AG20443 (cell line): ENCODE measurements around the gene KCNAB3.

Source experiments
- DNase-seq: peaks from one replicate; pipeline ENCODE4 v3.0.0; 2012; ENCODE audit warnings: low spot score, mixed read lengths

KCNAB3 gene

DNA sequence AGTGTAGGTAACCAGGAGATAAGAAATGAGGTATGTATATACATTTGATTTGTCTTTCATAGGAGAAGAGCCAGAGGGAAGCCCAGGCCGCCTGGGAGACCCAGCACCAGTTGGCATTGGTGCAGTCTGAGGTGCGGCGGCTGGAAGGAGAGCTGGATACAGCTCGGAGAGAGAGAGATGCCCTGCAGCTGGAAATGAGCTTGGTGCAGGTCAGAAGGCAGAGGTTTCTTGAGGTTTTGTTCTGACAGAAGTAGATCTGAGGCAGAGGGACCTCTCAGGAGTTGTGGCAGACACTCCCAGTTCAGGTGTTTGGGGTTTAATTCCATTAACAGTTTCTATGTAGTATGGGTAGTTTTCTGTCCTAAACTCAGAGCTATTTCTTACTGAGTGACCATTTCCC, 10.4 kb upstream of the KCNAB3 start:
- DNase-seq: no peak

DNA sequence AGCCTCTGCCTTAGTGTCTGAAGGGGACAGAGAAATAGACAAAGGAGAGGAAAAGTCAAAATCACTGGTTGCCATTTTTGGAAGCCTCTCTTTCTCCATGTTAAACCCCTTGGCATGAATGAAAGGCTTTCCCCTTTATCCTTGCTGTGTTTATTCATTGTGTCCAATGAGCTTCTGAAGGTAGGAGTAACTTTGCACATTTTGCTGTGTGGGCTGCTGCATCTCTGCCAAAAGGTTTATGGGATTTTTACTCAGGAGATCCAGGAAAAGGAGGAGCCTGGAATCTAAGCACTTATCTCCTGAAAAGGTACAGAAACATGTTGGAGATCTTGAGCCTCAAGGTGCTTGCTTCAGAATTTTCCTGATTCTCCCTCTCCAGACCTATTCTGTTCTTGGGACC, 6.2 kb upstream of the KCNAB3 start:
- no peak for DNase-seq

DNA sequence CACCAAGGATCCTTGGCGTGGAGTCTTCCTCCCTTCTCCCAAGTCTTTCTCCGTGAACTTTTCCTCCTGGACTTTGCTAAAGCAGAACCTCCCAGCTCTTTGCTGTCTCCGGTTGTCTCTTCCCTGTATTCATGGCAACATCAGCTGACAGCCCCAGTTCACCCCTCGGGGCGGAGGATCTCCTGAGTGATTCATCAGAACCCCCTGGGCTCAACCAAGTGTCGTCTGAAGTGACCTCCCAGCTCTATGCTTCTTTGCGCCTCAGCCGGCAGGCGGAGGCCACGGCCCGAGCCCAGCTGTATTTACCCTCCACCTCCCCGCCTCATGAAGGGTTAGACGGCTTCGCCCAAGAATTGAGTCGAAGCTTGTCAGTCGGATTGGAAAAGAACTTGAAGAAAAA, 3.3 kb upstream of the KCNAB3 start:
- DNase-seq: peak; percentile 73

DNA sequence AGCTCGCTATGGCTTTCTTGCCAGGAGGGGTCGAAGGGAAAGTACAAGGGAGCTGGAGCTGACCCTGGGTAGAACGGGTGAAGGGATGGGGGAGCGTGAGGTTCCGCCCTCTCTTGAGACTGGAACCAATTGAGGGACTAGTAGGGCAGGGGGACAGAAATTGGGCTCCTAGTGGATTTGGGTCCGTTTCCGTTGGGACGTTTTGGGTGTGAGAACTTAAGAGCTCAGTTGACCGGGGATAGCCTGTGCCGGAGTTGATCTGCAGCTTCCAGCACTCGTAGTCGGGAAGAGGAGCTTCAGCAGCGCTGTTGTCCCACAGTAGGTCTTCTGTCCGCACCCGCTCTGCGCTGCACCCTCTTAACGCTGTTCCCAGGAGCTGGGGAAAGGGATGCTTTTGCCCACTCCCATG, 2.8 kb upstream of the KCNAB3 start:
- peak; percentile 38 for DNase-seq

DNA sequence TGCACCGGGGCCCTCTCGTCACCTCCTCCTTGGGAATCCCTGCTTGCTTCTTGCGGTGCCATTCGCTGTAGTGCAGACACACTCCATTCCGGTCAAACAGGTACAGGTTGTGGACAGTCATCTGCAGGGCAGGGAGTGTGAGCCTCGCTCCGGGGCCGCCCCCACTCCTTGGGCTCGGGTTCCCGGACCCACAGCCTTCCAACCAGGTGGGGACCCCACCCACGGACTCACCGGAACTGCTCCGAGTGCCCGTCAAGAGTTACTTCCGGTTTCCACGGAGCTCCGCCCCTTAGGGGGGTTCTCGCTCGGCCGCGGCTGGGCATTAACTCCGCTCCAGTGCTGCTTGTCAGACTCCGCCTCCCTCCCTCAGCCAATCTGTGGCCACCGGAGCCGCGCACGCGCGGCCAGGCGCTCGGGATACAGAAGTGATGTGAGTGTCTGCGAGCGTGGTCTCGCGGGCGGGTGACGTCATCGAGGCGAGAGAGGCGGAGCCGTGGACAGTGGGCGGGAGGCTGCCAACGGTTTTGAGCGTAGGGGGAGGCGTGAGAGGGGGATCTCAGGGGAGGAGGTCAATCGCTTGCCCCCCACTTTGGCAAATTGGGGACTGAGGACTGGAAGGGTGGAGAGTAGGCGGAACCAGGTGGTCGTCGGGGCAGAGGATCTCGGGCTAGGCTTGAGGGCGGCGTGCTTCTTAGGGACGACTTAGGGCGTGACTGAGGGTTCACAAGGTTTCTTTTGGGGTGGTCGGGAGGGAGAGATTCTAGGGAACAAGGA, 2.2 kb upstream of the KCNAB3 start, which contains the start of the genes CNTROB and TRAPPC1:
Gene CNTROB (plus strand): TSS at position 498 of the 774 bp plus-strand sequence. CDS start 874 bp downstream, outside the sequence.
Gene TRAPPC1 (minus strand): TSS at position 238 of the 774 bp plus-strand sequence. CDS start 117 bp downstream, at position 121.
- peak; percentile 100 for DNase-seq

DNA sequence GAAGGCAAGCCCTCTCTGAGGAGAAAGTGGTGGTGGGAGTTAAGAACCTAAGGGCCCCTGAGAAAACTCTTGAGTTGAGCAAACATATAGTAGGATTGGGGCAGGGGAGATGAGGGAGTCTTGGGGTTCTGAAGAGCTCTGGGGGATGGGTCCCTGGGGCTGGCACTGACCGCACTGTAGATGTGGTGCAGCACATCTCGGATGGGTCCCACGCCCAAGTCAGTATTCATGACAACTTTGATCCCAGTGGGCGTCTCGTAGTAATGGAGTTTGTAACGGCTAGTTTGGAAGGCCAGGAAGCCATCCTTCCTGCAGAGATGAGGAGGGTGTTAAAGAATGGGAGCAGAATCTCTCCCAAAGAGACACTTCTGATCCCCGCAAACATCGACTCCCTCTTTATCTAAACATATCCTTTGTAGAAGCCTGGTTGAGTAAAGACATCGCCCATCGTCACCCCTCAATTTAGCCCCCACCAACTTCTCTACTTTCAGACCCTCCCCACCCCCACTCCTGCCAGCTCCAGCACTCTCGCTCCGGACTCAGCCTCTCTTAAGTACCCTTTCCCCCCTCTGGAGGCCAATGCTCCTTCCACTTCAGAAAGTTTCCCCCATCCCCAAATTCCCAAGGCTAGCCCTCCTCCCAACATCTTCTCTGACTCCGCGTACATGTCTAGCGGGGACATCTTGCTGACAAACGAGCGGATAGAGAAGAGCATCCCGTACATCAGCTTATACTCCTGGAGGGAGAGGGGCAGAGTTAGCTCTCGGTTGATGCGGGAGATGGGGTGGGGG, 1.4 kb upstream of the KCNAB3 start:
- no peak for DNase-seq

DNA sequence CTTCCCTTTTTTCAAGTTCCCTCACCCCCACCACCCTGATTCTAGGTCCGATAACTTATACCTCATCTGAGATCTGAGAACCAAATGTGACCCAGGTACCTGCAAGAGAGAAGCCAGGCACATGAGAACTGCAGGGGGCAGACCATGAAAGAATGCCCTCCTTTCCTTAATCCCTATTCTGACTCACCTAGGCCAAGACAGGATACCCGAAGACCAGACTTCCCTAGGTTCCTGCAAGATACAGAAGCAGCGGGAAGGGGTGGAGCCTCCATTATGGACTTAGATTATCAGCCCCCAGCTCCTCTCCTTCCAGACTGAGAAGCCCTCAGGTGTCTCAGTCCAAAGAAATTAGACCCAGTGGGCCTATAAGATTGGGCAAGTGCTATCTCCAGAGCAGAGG, 2.1 kb downstream of the KCNAB3 start:
- no peak for DNase-seq

DNA sequence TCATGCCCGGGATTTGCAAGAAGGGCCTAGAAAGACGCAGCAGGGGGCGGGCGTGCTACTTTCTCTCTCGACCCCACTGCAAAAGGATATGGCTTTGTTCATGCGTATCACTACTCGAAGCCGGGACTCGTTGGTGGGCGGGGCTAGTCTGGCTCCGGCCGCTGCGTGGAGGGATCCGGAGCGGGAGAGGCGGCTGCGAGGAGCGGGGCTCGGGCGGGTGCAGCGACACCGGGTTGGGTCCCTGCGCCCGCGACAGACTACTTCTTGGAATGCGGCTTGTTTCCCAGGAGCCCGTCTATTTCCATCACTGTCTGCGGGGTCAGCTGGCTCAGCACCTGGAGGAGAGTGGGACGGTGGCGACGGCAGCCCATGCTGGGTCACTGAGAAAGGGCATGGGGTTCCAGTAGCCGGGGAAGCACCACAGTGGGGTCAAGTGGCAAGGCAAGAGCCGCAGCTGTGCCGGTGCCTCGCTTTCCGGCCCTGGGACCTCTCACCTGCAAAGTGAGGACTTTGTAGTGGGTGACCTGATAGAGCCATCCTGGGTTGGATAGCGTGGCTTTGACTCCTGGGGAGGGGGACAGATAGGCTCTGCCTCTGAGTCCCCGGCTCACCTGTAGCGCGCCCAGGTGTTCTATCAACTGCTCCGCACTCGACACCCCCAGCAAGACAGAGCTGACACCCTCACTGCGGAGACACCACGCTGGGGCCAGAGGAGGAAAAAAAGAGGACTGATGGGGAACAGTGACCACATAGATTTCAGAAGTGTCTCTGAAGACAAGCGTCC, 6.6 kb downstream of the KCNAB3 start:
- peak; percentile 87 for DNase-seq

DNA sequence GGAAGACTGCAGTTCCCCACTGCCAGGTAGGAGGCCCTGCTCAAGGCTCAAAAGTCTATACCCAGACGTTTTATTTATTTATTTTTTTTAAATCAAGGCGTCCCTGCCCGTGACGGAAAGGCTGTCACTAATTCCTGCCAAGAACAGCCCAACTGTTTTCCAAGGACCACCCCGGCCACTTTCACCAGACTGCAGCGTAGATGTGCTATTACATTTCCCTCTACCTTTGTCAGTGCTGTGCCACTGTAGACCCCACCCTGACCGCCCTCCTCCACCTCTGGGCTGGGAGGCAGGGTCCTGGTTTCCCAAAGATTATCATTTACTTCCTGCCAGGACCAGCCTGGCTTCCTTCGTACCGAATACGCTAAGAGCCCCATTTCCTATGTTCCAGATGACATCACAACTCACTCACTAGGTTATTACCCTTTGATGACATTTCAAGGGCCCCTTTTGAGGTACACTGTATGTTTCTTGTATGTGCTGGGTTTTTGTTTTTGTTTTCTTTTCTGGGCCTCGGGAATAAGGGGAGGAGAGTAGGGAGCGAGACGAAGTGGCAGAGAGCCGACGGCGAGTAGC, 7.3 kb downstream of the KCNAB3 start:
- DNase-seq: no peak

DNA sequence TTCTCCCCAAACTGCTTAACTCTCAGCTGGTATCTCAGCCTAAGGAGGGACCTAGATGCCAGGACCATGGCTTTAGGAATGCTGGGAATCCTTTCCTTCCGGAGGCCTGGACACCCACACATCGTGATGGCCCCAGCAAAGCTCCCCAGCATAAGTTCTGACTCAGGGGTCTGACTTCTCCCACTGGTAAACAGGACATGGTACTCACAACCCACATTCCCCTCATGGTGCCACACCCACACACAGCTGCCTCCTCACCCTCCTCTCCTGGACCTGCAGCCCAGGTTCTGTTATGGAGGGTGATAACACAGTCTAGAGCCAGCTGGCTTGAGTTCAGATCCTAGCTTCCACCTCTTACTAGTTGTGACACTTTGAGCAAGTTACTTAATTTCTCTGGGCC, 12.8 kb downstream of the KCNAB3 start:
- DNase-seq: no peak

DNA sequence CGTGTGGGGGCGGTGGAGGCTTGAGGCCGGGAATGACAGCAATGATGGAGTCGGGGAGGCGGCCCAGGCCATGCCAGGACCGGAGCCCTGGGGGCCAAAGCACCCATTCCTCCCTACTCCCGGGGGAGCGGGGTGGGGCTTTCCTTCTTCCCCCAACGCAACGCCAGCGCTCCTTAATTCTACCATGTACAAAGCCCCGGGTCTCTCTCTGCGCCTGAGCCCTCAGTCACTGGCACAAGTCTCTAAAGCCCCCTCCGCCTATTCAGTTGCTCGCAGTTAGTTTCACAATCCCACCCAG, 13.3 kb downstream of the KCNAB3 start:
- DNase-seq: no peak

DNA sequence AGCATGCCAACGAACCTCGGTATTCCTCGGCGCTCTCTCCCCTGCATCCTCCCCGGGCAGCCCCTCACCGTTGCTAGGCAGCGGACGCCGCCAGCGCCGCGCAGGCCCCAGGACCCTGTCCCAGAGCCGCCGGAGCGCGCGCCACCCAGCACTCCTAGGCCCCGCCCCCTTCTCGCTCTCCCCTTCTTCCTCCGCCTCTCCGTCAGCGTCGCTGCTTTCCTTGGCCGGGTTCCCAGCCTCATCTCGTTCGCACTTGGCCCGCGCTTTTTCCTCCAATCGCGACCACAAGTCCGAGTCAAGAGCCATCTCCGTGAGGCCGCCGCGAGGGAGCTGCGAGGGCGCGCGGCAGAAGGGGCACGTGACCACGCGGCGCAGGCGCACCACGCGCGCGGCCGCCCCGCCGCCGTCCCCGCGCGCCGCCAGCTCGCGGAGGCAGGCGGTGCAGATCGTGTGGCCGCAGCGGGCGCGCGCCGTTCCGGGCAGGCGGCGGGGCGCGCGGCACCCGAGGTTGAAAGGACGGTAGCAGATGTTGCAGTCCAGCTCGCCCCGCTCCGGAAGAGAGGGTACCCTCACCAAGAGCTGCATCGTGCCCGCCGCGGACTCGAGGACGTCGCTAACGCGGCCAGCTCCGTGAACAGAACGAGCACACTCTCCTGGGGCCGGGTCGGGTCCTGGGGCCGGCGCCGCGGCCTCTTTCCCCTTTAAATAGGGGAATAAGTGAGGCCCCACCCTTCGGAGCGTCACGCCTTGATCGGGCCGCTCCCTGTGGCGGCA, 13.9 kb downstream of the KCNAB3 start, which contains the start of gene RNF227:
Gene RNF227 (minus strand): TSS at position 679 of the 774 bp plus-strand sequence. CDS start 94 bp downstream, at position 585.
- peak; percentile 93 for DNase-seq

DNA sequence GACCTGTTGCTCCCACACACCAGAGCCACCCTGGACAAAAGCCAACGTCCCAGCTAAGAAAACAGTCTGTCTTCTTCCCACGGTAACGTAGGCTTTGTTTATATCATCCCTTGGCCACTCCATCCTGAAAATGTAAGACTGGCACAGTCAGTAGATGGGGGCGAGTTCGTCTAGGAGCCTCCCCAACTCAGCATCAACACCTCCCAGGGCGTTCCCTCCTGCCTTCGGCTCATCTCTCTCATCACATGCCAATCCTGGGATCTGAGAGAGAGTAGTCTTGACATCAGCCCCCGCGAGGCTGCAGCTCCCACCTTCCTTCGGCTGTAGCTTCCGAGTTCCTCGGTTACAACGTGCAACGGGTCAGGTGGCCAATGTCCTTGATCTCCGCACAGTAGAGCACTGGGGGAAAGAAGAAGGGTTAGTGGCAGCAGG, 14.5 kb downstream of the KCNAB3 start:
- DNase-seq: no peak

DNA sequence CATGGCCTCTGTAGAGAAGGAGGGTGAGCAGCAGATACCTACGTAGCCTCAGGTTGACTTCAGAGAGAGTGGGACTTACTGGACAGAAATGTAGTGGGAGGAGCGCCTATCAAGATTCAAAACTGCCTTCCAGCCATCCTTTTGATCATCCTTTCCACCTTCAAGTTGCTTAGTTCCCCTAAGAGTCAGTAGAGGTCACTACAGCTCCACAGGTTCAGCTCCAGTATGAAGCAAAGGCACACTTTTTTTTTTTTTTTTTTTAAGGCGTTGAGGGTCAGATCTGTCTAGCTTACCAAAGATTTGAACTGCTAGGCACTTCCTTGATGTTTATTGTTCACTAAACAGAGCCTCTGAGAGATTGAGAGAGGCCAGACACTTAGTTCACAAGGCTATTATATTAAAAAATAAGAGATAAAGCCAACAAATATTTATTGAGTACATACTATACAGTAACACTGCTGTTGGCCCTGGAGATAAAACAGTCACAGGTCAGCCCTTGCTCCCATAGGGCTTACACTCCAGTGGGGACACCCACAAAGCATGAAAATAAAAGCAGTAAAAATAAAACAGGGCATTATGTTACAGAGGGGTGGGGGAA, 16.6 kb downstream of the KCNAB3 start:
- DNase-seq: peak; percentile 65

DNA sequence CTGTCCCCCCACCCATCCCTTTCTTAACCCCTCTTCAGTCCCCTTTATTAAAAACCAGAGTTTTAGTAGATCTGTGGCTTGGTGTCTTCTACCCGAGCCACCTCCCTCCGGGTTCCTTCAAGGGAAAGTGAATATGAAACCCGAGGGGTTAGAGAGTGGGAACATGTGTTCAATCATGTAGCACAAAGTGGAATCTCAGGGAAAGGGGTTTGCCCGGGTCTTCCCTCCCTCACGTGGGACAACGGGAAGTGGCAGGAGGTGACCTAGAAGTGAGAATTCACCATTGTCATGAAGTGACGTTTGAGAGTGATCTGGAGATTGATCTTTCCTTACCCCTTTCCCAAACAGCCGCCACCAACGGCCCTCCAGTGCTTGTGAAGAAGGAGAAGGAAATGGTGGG, 18.5 kb downstream of the KCNAB3 start:
- no peak for DNase-seq

DNA sequence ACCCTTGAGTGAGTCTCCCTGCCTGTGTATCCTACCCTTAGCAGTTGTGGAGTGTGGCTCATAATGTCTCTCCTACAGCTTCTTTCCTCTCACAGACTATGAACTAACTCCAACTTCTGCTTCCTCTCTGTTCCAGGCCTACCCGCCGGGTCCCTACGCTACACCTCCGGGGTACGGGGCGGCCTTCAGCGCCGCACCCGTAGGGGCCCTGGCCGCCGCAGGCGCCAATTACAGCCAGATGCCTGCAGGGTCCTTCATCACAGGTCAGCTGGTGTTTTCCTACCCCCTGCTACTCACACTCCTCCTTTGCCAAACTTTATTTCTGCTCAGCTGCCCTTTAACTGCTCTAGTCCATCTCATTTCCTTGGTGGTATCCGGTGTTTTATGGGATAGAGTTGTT, 18.9 kb downstream of the KCNAB3 start:
- no peak for DNase-seq

DNA sequence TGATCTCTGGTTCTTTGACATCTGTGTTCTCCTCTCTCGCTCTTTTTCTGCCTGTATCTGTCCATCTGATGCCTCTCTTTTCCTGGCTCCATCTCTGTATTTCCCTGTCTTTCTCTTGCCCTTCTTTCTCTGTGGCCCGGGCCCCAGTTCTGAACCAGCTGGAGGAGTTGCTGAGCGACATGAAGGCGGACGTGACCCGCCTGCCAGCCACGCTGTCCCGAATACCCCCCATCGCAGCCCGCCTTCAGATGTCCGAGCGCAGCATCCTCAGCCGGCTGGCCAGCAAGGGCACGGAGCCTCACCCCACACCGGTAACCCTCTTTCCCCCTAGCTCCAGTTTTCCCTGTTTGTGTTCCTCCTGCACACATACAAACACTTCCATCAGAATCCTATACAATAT, 19.4 kb downstream of the KCNAB3 start:
- DNase-seq: no peak

DNA sequence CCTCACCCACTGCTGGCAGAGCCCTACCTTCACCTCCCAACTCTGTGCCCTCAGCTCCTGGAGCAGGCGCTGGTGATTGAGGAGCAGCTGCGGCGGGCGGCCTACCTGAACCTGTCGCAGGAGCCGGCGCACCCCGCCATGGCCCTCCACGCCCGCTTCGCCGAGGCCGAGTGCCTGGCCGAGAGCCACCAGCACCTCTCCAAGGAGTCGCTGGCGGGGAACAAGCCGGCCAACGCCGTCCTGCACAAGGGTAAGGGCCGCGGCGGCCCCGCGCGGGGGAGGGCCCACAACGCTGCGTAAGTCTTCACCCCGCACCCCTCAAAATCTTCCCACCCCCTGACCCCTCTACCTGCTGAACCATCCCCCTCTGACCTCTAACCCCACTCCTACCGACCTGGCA, 20.6 kb downstream of the KCNAB3 start:
- DNase-seq: no peak

DNA sequence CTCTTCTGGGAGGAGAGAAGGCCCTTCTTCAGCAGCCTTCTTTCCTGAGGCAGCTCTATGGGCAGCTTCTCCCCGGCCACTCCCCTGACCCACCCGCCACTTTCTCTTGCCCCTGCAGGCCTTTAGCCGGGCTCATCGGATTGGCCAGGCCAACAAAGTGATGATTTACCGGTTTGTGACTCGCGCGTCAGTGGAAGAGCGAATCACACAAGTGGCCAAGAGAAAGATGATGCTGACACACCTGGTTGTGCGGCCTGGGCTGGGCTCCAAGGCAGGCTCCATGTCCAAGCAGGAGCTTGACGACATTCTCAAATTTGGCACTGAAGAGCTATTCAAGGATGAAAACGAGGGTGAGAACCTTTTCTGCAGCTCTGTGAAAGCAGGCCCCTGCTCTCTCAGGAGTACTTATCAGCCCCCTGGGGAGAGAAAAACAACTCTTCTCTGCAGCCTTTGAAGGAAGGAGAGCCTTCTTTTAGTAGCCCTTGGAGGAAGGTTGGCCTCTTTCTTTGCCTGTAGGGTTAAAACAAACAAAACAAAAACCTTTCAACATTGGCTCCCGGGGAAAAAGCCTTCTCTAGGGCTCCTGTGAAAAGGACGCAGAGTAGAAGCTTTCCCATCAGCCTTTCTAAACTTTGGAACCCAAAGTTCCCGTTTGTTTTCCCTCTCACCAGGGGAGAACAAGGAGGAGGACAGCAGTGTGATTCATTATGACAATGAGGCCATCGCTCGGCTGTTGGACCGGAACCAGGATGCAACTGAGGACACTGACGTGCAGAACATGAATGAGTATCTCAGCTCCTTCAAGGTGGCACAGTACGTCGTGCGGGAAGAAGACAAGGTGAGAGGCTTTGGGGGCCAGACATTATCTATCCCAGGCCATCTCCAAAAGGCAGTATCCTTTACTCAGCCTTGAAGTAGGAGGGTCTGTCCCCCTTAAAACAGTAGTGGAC, 26.2 kb downstream of the KCNAB3 start:
- no peak for DNase-seq

DNA sequence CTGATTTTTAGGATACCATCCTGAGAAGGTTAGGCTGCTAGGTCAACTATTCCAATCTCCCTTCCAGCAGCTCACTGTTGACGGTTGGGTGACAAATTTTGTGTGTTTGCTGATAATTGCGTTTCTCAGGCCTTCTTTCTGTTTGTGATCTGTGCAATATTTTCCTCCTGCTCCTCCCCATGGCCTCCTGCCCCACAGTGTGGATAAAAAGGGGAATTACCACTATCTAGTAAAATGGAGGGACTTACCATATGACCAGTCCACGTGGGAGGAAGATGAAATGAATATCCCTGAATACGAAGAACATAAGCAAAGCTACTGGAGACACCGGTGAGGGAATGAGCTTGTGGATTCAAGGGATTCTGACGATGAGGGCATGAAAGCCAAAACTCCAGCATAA, 31.9 kb downstream of the KCNAB3 start:
- peak; percentile 57 for DNase-seq
